Esophagus muscularis mucosa (tissue), 4 donors: Measurements from ENCODE around the gene TMEM255A.

Experiments
- CTCF ChIP-seq, 3 experiments: fragments of 200-600 bp in 2 of 3; fragments of 450-650 bp in 1 of 3; sonication (generic) in 2 of 3; IDR thresholded peaks; one replicate each; pipeline ENCODE4 v1.5.1; 2017 to 2019; ENCODE audit warnings: antibody characterized with exemption in 3 of 3, mild to moderate bottlenecking in 2 of 3, moderate library complexity in 1 of 3
- EP300 ChIP-seq: sonication (generic); formaldehyde crosslinking; IDR thresholded peaks from one replicate; pipeline ENCODE4 v1.6.1; 2017; ENCODE audit warnings: antibody characterized with exemption
- POLR2A ChIP-seq: fragments of 450-650 bp; IDR thresholded peaks from one replicate; pipeline ENCODE4 v1.6.1; 2017; ENCODE audit warnings: antibody characterized with exemption, moderate library complexity, mild to moderate bottlenecking, low read depth
- POLR2AphosphoS5 ChIP-seq, 2 donors: sonication (generic); formaldehyde crosslinking; IDR thresholded peaks; one replicate each; pipeline ENCODE4 v1.6.1; 2017; ENCODE audit warnings: antibody characterized with exemption in 2 of 2

GRCh38 chrX:120308959-120309872, 2.0 kb downstream of the TMEM255A start:
- TF ChIP-seq CTCF (IDR thresholded peaks at IDR 0.05) (peak in 2 of 3 experiments; percentile 15 to 26), POLR2A (no peak), POLR2AphosphoS5 (IDR thresholded peaks at IDR 0.05) (no peak), EP300 (no peak)
